GM20431 (cell line): ENCODE results near the gene PLCXD3.

Source experiments
- in situ Hi-C: fragments of 300-500 bp; cut with MseI, MboI; formaldehyde crosslinking; loops from one replicate; pipeline ENCODE4 v1.15.0; 2020; ENCODE audit warnings: low sequenced_read_pairs; ENCODE audit not compliant: unreplicated experiment

Gene PLCXD3

GRCh38 chr5:41305056-41305455, 205.3 kb downstream of the PLCXD3 start:
- in situ Hi-C loops, result no loop called here

GRCh38 chr5:41296066-41296465, 214.3 kb downstream of the PLCXD3 start:
- in situ Hi-C loops, result no loop called here

DNA sequence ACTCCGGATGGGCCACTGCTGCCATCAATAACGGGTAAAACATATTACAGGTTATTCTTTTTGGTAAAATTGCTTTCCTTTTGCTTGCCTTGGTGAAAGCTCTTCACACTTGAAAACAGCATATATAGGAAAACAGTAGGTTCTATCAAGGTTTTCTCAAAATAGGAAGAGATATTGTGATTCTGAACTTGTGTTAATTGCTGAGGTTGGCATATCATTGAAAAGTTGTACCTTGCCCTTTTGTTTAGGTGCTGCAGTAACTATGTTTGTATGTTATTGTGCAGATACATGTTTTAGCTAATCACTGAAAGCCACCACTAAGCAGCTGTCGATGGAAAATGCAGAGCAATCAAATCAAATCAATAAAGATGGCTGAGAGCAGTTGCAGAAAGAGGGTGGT, 219.1 kb downstream of the PLCXD3 start:
- in situ Hi-C loops, result no loop called here

- in situ Hi-C loops, result no loop called here
These were observed 219.6 kb downstream of the PLCXD3 start for GRCh38 chr5:41290810-41291209.

GRCh38 chr5:41289970-41290464, 220.4 kb downstream of the PLCXD3 start:
- in situ Hi-C loops, result no loop called here

DNA sequence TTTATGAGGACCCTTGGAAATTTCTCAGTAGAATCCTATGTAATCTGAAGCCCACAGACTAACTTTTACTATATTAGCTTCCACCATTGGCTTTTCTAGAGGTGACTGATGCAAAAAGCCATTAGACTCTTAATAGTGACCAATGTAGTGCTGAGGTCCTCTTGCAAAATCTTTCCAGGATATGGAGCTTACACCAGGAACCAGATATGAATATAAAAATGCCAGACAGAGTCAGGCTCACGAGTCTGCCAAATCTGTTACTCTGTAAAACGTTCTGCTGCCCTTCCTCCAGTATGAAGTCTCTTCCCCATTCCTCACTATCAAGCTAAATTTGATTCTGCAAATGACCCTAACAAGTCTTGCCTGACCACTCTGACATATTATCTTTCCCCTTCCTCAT, 223.7 kb downstream of the PLCXD3 start:
- in situ Hi-C loops, result no loop called here

DNA sequence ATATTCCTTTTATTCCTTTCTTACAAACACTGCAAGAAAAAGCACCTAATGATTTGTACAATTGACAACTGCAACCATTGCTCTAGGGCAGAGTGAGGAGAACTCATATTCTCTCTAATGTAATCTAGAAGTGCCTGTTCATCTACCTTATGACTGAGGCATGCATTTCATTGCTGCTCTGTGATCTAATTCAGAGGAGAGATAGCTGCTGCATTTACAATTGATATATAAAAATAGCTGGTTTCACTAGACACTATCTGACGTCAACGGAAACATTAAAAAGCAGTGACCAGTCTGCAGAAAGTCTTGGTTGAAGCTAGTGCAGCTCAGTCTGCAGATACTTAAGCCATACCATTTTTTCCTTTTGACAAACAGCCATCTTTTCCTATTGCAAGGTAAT, 224.2 kb downstream of the PLCXD3 start:
- in situ Hi-C loops, result no loop called here

- in situ Hi-C loops, result no loop called here
These were observed 225.5 kb downstream of the PLCXD3 start for GRCh38 chr5:41284938-41285337.

- in situ Hi-C loops, result no loop called here
These were observed 229.1 kb downstream of the PLCXD3 start for GRCh38 chr5:41281215-41281810.

- in situ Hi-C loops, result no loop called here
These were observed 231.4 kb downstream of the PLCXD3 start for GRCh38 chr5:41279040-41279439.

DNA sequence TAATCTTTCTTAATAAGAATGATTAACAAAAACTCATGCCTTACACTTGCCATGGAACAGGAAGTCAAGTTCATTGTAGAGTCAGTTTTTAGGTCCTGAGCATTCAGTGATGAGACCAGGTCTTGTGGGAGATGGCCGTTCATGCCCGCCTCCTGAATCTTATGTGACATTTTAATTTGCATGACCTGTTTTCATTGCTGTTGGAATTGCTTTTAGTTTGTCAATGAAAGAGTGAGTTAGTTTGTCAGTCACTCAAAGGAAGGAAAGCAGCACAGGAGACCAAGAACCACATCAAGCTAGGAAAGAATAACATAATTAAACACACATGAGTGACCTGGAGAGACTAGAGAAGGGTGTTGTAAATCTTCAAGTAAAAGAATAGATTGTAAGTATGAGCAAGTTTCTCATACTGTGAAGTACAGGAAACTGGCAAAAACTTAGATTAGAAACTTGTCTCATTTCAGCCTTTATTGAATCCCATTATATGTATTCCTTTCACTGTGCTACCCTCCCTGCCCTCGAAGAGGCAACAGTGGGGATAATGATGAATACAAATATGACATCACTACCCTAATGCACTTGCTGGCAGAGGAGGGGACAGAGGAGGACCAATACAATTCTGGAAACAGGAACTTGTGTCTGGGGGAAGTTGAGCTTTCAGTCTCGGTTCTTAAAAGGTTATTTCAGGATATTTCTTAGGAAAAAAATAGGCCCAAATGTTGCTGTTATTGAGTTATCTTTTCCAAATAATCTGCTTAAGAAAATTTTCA, 232.7 kb downstream of the PLCXD3 start:
- in situ Hi-C loops, result no loop called here

DNA sequence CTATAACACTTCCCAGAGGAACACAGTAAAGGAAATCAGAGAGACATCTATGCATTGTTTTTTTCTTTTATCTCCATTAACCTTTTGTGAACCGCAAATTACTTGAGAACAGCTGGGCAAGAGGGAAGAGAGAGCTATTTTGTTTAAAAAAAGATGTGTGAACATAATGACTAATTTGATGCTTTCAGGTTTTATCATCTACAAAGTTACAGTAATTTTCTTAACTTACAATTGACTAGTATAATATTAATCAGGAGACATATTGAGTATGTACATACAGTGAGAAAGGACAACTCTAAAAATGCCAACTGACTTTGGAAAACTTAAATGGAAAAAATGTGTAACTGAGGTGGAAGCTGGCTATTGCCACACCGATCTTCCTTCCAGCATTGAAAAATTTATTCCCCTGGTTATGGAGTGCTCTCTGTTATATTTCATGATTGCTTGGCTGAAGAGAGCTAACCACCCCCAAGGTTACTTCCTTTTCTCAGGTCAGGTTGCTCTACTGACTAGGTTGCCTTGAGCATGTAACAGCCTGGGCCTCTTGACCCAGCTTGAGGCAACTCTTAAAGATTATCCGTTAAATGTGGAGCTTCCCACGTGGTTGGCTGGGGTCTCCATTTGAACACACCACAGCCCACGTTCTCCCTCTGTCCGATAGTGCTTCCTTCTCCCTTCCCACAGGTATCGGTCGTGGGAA, 234.4 kb downstream of the PLCXD3 start:
- in situ Hi-C loops, result no loop called here

- in situ Hi-C loops, result no loop called here
These were observed 239.8 kb downstream of the PLCXD3 start for GRCh38 chr5:41270423-41271251.

- in situ Hi-C loops, result no loop called here
These were observed 241.5 kb downstream of the PLCXD3 start for GRCh38 chr5:41268894-41269293.

DNA sequence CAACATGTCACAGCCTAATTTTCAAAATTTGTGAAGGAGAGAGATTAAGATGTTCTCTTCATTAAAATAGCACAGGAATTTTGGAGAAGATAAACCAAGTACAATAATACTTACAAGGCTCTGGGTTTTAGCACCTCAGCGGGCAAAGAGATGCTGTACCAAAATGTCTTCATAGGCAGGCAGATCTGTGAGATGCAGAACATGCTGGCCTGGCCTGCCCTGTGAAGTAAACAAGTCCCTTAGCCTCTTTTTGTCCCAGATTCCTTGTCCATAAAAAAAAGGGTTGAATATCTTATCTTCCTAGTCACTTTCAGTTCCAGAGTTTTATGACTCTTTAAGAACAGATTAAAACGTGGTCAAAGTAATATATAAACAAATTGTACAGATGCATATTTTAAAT, 244.0 kb downstream of the PLCXD3 start:
- in situ Hi-C loops, result no loop called here

DNA sequence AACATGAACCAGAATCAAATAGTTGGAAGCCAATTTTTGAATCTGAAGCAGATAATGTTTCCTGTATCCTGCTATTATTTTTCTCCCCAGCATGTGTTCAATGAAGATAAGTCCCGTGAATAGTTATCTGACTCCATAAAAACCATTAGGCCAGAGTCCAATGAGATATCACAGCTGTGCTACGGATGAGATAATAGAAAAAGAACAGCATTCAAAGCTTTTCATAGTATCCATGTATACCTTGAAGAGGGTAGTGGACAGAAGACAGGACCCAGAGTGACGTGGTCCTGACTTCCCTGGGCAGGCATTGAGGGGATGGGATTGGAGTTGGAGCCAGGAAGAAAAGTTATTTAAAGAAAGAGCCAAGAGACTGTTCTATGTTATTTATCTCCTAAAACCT, 246.4 kb downstream of the PLCXD3 start:
- in situ Hi-C loops, result no loop called here

GRCh38 chr5:41263335-41263734, 247.1 kb downstream of the PLCXD3 start:
- in situ Hi-C loops, result no loop called here
